ENCODE measurements around the gene RPS24.
A peak's percentile ranks its signal among the peaks of the same experiment; 100 is the strongest.
"Not testable (repeated sequence)": the region's sequence is repeated elsewhere in the genome, so short reads cannot be mapped to it uniquely, and the experiment has no call there.

Gene RPS24

GRCh38 chr10:78033637-78034470 is at the start of gene RPS24:
Gene RPS24 (plus strand): TSS chr10:78033863. CDS start chr10:78033902, 39 bp downstream.
- DNase-seq = peak; percentile 94

DNA sequence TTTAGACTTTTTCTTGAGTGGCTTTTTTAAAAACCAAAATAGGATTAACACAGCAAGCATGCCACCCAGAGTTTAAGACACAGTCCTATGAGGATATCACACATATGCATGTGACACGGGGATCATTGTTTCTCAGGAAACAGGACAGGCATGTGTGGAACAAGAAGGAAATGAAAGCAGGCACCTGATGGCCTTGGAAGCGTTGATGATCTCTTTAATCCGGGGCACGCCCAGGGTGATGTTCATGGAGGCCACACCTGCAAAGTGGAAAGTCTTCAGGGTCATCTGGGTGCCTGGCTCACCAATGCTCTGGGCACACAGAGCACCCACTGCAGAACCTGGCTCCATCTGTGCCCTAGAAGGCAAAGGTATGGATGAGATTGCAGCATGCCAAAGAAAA is 48.7 kb upstream of the RPS24 start:
- no peak for DNase-seq

- no peak for DNase-seq
Observed at GRCh38 chr10:77987671-77988255, 45.9 kb upstream of the RPS24 start.

DNA sequence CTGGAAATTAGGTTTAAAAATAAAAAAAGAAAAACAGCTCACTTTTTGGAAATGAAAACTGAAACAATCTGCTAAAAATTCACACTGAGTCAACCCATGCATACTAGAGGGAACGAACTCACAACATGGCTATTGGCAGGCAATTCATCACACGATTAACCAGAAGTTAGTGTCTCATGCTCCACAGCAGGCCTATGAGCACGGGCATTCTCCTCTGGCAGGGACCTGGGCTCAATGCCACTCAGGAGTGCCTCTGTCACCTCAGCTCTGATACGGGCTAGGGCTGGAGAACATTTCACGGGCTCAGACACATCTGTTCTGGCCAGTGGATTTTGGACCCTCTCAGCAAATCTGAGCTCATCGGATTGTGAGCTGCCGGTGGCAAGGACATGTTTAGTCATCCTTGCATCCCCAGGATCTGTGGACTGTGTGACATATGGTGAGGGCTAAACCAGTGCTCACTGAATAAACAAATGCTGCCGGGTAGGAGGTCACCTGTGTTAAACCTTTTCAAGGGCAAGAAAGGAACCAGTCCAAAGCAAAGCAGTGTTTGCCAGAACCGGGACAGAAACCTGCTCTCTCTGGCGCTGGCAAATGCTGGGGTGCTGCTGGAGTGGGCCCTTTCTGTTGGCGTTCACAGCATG is 44.5 kb upstream of the RPS24 start:
- DNase-seq = no peak

- no peak for DNase-seq
Observed at GRCh38 chr10:77993620-77994019, 40.0 kb upstream of the RPS24 start.

GRCh38 chr10:77998780-77999179 is 34.9 kb upstream of the RPS24 start:
- not testable (repeated sequence) for DNase-seq

GRCh38 chr10:78000206-78000605 is 33.5 kb upstream of the RPS24 start:
- DNase-seq = no peak

GRCh38 chr10:78000956-78001472 is 32.6 kb upstream of the RPS24 start:
- DNase-seq = no peak

GRCh38 chr10:78002541-78003288 is 30.9 kb upstream of the RPS24 start:
- DNase-seq = no peak

GRCh38 chr10:78004215-78005026 is 29.2 kb upstream of the RPS24 start:
- DNase-seq = no peak

DNA sequence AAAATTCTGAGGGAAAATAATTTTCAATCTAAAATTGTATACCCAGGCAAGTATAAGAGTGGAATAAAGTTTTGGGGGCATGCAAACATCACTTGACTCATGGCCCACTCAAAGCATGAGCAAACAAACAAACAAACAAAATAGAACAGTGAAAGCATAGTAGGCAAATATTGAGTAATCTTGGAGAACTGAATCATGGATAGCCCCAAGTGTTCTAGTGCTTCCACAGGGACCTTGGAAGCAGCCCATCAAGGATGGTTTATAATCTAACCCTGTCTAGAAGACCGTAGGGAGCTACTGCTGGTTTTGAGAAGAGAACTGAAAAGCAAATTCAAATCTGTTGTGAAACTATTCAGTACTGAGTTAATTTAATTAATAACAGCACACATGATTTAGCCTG is 26.5 kb upstream of the RPS24 start:
- no peak for DNase-seq

DNA sequence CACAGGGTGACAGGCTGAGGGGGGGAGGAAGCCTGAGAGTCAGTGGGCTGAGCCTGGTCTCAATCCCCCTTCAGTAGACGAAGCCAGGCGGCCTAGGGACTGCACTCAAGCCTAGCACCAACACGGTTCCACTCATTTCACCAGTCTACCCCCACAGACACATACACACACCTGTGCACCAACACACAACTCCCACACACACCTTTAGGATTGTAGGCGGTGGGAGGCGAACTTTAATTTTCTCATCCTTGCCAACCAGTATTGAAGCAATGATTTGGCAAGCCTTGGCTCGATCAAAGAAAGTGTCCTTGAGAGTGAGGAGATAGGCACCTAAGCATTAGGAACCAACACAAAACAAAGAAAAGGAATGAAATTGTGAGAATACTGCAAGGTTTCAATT is 24.0 kb upstream of the RPS24 start:
- DNase-seq = no peak

DNA sequence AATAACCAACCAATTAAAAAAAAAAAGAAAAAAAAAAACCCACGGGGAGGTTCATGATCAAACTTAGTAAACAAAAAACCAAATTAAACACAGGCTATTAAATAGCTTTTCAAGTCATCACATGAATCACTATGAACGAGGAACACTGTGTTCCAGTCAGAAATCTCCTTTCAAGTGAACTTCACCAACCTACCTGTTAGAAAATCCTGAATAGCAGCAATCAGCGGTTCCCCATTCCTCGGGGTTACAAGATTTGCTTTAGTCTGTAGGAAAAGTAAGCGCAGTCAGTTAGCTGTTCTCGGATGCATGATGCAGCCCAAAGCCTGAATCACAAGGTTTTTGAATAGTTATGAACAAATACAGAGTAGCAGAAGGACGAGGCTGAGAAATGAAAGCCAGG is 23.4 kb upstream of the RPS24 start:
- no peak for DNase-seq

- no peak for DNase-seq
Observed at GRCh38 chr10:78011065-78011464, 22.6 kb upstream of the RPS24 start.

DNA sequence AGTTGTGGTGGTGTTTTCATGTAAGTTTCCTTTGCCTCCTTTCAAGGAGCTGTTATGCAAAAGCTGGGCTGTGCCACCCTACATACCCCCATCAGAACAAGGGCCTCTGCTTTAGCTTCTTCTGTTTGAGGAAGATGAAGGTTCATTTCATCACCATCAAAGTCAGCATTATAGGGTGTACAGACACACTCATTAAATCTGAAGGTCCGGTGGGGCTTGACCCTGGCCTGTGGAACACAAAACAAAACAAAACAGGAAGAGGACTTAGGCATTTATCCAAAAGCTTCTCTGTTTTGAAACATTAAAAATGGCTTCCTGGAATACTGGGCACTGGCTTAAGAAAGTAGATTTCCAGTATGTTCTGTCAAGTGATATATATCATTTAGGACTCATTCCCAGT is 20.1 kb upstream of the RPS24 start:
- no peak for DNase-seq

DNA sequence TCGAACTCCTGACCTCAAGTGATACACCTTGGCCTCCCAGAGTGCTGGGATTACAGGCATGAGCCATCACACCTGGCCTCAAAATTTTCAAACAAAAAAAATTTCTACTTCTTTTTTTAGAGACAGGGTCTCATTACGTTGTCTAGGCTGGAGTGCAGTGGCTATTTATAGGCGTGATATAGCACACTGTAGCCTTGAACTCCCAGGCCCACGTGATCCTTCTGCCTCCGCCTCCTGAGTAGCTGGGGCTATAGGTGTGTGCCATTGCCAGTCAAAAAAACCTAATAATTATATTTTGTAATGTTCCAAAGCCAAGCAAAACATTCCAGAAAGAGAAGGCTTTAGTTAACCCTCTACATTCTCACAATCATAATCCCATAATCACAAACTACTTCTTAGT is 18.1 kb upstream of the RPS24 start:
- no peak for DNase-seq

GRCh38 chr10:78017856-78018255 is 15.8 kb upstream of the RPS24 start:
- DNase-seq = no peak

GRCh38 chr10:78019264-78019663 is 14.4 kb upstream of the RPS24 start:
- DNase-seq = no peak

DNA sequence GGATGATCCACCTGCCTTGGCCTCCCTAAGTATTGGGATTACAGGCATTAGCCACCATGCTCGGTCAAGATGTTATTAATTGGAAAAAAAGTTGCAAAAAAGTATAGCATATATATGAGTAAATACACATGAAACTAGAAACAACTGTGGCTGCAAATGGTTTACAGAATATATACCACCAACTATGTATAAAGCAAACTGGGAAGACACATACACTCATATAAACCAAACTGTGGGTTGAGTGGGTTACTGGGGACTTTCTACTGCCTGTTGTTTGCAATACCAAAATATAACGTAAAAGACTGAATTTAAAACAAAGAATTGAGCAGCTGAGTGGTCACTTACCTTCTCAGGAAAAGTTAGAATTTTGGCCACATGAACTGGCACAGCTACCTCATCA is 12.5 kb upstream of the RPS24 start:
- no peak for DNase-seq

DNA sequence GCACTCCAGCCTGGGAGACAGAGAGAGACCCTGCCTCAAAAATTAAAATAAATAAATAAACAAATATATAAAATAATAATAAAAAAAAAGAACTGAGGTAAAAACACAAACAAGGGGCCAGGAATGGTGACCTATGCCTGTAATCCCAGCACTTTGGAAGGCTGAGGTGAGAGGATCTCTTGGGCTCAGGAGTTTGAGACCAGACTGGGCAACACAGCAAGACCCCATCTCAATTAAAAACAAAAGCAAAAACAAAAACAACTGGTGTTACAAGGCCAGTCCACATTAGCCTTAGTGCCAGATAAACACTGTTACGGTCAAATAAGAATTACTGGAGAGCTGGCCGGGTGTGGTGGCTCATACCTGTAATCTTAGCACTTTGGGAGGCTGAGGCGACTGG is 9.9 kb upstream of the RPS24 start:
- DNase-seq = no peak

DNA sequence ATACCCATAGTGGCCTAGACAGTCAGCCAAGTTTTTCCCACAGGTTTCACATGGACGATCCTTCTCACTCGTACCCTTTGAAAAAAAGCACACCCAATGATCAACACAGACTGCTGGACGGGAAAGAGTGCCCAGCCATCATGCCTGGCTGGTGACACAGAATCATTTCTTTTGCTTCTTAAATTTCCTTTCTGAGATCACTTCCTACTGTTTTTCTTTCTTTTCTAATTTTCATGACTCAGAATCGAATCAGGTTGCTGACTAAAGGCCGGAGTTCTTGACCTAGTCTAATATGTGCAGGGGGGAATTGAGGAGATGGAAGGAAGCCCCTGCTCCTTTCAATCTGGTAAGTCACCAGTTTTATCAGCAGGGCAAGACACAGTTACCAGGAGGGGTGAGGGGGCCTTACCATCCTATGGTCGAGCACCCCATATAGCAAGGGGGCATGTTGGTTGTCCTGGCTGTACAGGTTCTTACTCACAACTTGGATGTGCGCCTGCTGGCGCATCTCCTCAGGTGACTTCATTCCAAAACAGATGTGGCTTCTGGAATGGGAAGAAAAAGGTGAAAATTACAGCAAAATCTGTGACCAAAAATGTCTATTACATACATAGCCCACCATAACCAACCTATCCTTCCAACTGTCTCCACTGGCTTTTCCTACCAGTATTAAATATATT is 7.8 kb upstream of the RPS24 start:
- no peak for DNase-seq

Data from NCI-H510A (cell line).